ENCODE data around the gene SNRPA.

The SNRPA gene

DNA sequence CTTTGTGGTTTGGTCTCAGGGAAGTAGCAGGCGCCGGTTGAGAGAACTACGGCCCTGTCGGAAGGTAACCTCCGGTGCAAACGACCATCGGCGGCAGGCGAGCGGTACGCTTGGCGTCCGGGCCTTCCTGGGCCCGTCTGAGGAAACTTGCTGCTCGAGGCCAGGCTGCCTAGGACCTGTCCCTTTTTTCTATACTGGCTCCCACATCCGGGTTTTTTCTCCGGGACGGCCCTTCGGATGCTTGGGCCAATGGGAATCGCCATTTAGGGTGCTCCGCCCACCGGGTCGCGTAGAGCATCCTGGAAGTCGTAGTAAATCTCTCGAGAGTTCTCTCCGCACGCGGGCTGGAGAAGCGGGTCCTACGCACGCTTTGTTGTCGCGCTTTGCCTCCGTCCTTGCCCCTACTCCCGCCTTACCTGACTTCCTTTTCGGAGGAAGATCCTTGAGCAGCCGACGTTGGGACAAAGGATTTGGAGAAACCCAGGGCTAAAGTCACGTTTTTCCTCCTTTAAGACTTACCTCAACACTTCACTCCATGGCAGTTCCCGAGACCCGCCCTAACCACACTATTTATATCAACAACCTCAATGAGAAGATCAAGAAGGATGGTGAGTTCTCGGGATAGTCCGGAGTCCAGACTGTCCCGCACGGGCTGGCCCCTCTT, at the start of gene SNRPA:
SNRPA (plus strand) TSS at position 330 of the 664 bp plus-strand sequence; CDS start at position 536, 206 bp downstream.
- TF ChIP-seq, protein P1, sequence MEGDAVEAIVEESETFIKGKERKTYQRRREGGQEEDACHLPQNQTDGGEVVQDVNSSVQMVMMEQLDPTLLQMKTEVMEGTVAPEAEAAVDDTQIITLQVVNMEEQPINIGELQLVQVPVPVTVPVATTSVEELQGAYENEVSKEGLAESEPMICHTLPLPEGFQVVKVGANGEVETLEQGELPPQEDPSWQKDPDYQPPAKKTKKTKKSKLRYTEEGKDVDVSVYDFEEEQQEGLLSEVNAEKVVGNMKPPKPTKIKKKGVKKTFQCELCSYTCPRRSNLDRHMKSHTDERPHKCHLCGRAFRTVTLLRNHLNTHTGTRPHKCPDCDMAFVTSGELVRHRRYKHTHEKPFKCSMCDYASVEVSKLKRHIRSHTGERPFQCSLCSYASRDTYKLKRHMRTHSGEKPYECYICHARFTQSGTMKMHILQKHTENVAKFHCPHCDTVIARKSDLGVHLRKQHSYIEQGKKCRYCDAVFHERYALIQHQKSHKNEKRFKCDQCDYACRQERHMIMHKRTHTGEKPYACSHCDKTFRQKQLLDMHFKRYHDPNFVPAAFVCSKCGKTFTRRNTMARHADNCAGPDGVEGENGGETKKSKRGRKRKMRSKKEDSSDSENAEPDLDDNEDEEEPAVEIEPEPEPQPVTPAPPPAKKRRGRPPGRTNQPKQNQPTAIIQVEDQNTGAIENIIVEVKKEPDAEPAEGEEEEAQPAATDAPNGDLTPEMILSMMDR (IDR thresholded peaks at IDR 0.05; ENCODE audit: low read depth, low read length, missing control alignments): no peak
- peak; percentile 95 for DNase-seq (ENCODE audit: low read depth)
- peak within 1 kb of the TSS; percentile 77 for H3K4me3 ChIP-seq (ENCODE audit: low read depth, low read length)

DNA sequence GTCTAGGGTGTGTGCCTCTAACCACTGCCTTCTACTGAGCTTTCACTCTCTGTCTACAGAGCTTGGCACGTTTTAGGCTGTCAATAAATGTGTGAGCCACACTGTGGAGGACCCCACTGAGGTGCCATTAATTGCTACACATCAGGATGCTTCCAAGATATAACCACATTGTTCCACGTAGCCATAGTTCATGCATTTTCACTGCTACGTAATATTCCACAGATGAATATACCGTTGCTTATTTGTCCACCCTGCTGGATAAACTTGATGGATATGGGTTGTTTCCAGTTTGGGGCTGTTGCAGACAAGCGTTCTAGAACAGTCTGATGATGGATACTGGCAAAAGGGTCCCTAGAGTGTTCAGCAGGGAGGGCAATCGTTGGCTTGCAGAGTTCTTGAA, 49.2 kb upstream of the SNRPA start:
- DNase-seq (ENCODE audit: low read depth): no peak
- TF ChIP-seq, protein P1 (IDR thresholded peaks at IDR 0.05; ENCODE audit: low read depth, low read length, missing control alignments): no peak

DNA sequence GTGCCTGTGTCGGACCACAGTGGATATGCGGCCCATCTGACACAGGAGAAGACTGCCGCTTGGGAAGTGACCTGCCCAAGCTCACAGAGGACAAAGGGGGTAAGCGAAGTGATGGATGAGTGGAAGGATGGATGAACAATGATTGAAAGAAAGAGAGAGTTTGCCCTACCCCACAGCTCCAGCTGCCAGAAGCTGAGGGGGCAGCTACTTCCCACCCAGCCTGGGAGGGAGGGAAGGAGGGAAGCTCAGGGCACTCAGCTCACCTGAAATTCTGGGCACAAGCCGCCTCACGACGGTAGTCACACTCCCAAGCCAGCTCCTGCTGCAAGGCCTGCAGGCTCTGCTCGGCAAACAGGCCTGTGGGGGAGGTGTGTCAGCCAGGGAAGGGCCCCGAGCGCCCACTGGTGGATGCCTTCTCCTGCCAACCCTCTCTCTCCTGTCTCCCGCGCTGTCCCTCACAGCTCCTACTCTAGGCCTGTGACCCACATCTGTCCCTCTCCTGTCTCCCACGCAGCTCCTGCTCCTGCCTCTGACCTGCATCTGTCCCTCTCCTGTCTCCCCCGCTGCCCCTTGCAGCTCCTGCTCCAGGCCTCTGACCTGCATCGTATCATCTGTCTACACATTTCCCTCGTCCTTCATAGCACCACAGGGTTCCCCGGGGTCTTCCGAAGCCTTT, 48.5 kb upstream of the SNRPA start:
- DNase-seq (ENCODE audit: low read depth): no peak
- TF ChIP-seq, protein P1 (IDR thresholded peaks at IDR 0.05; ENCODE audit: low read depth, low read length, missing control alignments): no peak
- H3K4me3 ChIP-seq (ENCODE audit: low read depth, low read length): no peak overlapping the region

More for the DNA sequence above, 49.2 kb upstream of the SNRPA start:
- no peak overlapping the region for H3K4me3 ChIP-seq (ENCODE audit: low read depth, low read length)

- H3K4me3 ChIP-seq (ENCODE audit: low read depth, low read length): no peak overlapping the region
- no peak for DNase-seq (ENCODE audit: low read depth)
- TF ChIP-seq, protein P1 (IDR thresholded peaks at IDR 0.05; ENCODE audit: low read depth, low read length, missing control alignments): no peak
Observed at GRCh38 chr19:40703029-40703755, 47.8 kb upstream of the SNRPA start.

GRCh38 chr19:40704491-40705361, 46.3 kb upstream of the SNRPA start:
- H3K4me3 ChIP-seq (ENCODE audit: low read depth, low read length): no peak overlapping the region
- DNase-seq (ENCODE audit: low read depth): no peak
- TF ChIP-seq, protein P1 (IDR thresholded peaks at IDR 0.05; ENCODE audit: low read depth, low read length, missing control alignments): no peak

DNA sequence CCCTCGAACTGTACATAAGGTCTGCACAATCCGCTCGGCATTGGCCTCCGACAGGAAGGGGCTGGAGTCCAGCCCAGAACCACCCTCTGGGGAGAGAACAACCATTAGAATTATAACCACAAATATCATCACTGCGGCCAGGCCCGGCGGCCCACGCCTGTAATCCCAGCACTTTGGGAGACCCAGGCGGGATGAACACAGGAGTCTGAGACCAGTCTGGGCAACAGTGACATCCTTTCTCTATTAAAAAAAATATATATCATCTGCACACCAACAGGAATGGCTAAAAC, 45.7 kb upstream of the SNRPA start:
- DNase-seq (ENCODE audit: low read depth): no peak
- no peak overlapping the region for H3K4me3 ChIP-seq (ENCODE audit: low read depth, low read length)
- TF ChIP-seq, protein P1 (IDR thresholded peaks at IDR 0.05; ENCODE audit: low read depth, low read length, missing control alignments): no peak

All from GM12864 (cell line).